Frontal cortex (tissue), 4 donors: Measurements from ENCODE around the gene ATP5ME. TPM values are rescaled to one million over a fixed set of nuclear protein-coding genes. Genes with fewer than 3 reads are reported as not detected.

Experiments used
- DNase-seq, 2 donors: peaks; one replicate each; pipeline ENCODE4 v3.0.0; 2012; ENCODE audit warnings: low spot score in 2 of 2
- FAIRE-seq: peaks from 2 replicates; lab custom pipeline; 2012; peaks lifted over from hg19 to GRCh38; lab: Jason Lieb, UNC
- total RNA-seq: library from RNA; depleted of rRNA; stranded (reverse); fragments of >200 nt; gene quantifications from one replicate; pipeline ENCODE4 v1.2.3, GENCODE V29; 2014
- donor health status: control.
- donor health status: control.
- donor health status: control.

Gene ATP5ME
- total RNA-seq, 1 donor from 2014 or later = 70.9 TPM

- DNase-seq = no peak
- FAIRE-seq = no peak
Measured at GRCh38 chr4:626201-627091, 47.6 kb downstream of the ATP5ME start.

GRCh38 chr4:625631-626161 is 48.4 kb downstream of the ATP5ME start:
- DNase-seq (no peak), FAIRE-seq (no peak)

GRCh38 chr4:624705-625590 is 49.1 kb downstream of the ATP5ME start, which contains the start of gene PDE6B:
PDE6B (plus strand) TSS chr4:625573; CDS start chr4:625627, 54 bp downstream.
- DNase-seq (no peak), FAIRE-seq (no peak)

- no peak for FAIRE-seq
Measured at GRCh38 chr4:623914-624566, 50.0 kb downstream of the ATP5ME start.

GRCh38 chr4:622996-623913 is 50.8 kb downstream of the ATP5ME start:
- FAIRE-seq = no peak

More at GRCh38 chr4:623914-624566, 50.0 kb downstream of the ATP5ME start:
- no peak for DNase-seq

More at GRCh38 chr4:622996-623913, 50.8 kb downstream of the ATP5ME start:
- DNase-seq = no peak

Other genes with a start within 250 kb of the ATP5ME start
- 32.6 TPM for gene ZNF721, start 175.1 kb downstream of the ATP5ME start, total RNA-seq
- 26.5 TPM for gene PIGG, start 175.1 kb downstream of the ATP5ME start, total RNA-seq
- gene TMEM271, start 98.0 kb downstream of the ATP5ME start, total RNA-seq = 15.9 TPM
- gene PDE6B, start 48.7 kb downstream of the ATP5ME start, total RNA-seq = 2.0 TPM
- gene MYL5, start 266 bp upstream of the ATP5ME start, total RNA-seq = 3.7 TPM
- gene SLC49A3, start 14.9 kb upstream of the ATP5ME start, total RNA-seq = 0.82 TPM
- gene PCGF3, start 31.6 kb upstream of the ATP5ME start, total RNA-seq = 62.8 TPM
- gene CPLX1, start 151.9 kb upstream of the ATP5ME start, total RNA-seq = 1.2 TPM